ACC112 (cell line): ENCODE measurements around the gene MACROD2.

Experiments used
- H2AFZ ChIP-seq: fragments of 200-600 bp; sonication (generic); one replicate; pipeline ENCODE4 v1.6.0; 2017; ENCODE audit warnings: antibody characterized with exemption, low read length; ENCODE audit not compliant: unreplicated experiment
- H3K27ac ChIP-seq: fragments of 200-600 bp; sonication (generic); 2 replicates; pipeline ENCODE4 v1.5.1; 2014; ENCODE audit warnings: low read depth, mild to moderate bottlenecking, antibody characterized with exemption, low read length, moderate library complexity
- H3K27me3 ChIP-seq: fragments of 200-600 bp; sonication (generic); 2 replicates; pipeline ENCODE4 v1.6.1; 2014; ENCODE audit warnings: mild to moderate bottlenecking, antibody characterized with exemption, low read length, moderate library complexity, mixed read lengths; ENCODE audit not compliant: insufficient read depth
- H3K36me3 ChIP-seq: fragments of 200-600 bp; sonication (generic); 2 replicates; pipeline ENCODE4 v1.6.1; 2016; ENCODE audit warnings: mild to moderate bottlenecking, antibody characterized with exemption, low read length, moderate library complexity, mixed read lengths; ENCODE audit not compliant: insufficient read depth
- H3K4me1 ChIP-seq: fragments of 200-600 bp; sonication (generic); one replicate; pipeline ENCODE4 v1.6.1; 2016; ENCODE audit warnings: low read length, mixed read lengths; ENCODE audit not compliant: insufficient read depth, unreplicated experiment, control insufficient read depth
- H3K4me3 ChIP-seq: fragments of 200-600 bp; sonication (generic); 2 replicates; pipeline ENCODE4 v1.5.1; 2014; ENCODE audit warnings: mild to moderate bottlenecking, low read depth, low read length
- H3K79me2 ChIP-seq: fragments of 200-600 bp; sonication (generic); one replicate; pipeline ENCODE4 v1.6.0; 2016; ENCODE audit warnings: low read length; ENCODE audit not compliant: control insufficient read depth, unreplicated experiment, insufficient read depth

MACROD2 gene

DNA sequence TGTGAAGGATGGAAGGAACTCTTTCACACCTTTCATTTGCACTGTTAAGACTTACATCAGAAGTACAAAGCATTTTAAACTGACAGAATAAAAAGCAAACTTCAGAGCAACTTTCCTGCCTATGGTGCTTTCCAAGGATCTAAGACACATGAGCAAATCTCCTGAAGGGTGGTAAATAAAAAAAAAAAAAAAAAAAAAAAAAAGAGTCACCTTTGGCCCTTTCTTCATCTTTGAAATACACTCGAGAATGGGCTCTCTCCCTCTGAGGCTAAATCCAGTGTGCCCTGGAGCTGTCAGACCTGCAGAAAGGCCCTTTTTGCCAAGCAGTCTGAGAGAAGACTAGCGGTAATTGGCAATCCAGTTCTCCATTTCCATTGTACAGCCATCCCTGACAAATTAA lies 1455.9 kb downstream of the MACROD2 start:
- H3K27me3 ChIP-seq: no peaks in the 10 kb centered on the region
- H3K4me1 ChIP-seq: no peaks in the 10 kb centered on the region
- H3K27ac ChIP-seq: no peak overlapping the region
- H2AFZ ChIP-seq: no peak overlapping the region
- no peak overlapping the region for H3K4me3 ChIP-seq
- no peaks in the 10 kb centered on the region for H3K79me2 ChIP-seq
- no peaks in the 10 kb centered on the region for H3K36me3 ChIP-seq

DNA sequence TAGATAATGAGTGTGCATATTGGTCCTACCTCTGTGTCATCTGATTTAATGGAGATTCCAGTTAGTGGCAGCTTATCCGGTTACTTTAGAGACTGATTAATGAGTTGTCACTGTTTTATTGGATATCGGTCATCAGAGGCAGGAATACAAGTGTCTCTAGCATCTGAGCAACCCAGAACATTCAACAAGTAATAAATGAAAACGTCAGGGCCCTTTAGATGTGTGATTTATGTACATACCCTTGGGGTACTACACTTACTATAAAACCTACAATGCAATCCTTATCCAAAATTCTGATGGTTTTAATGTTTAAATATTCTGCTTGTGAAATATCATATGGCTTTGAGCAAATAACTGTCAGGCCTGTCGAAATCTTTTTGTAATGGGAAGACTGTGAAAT lies 1460.0 kb downstream of the MACROD2 start:
- H2AFZ ChIP-seq: no peak overlapping the region
- H3K4me1 ChIP-seq: no peaks in the 10 kb centered on the region
- H3K4me3 ChIP-seq: no peak overlapping the region
- no peak overlapping the region for H3K27ac ChIP-seq
- H3K27me3 ChIP-seq: no peaks in the 10 kb centered on the region
- H3K36me3 ChIP-seq: no peaks in the 10 kb centered on the region
- H3K79me2 ChIP-seq: no peaks in the 10 kb centered on the region

DNA sequence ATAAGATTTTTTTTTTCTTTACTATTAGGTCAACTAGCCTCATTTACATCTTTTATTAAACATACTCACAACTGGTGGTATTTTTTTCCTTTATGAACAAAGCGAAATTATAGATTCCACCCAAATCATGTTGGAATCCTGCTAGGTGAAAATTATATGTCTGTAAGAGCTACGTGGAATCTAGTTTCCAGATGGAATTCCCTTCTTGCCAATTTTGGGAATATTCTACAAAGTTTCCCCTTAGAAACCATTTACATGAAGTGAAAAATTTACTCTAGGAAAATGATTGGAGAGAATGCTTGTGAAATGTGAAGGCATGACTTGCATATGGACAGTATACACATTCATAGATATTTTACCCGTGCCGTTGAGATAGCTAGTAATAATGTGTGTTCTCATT lies 1466.6 kb downstream of the MACROD2 start:
- Histone ChIP-seq H2AFZ (no peak overlapping the region), H3K27me3 (no peaks in the 10 kb centered on the region), H3K79me2 (no peaks in the 10 kb centered on the region), H3K36me3 (no peaks in the 10 kb centered on the region), H3K4me3 (no peak overlapping the region), H3K4me1 (no peaks in the 10 kb centered on the region), H3K27ac (no peak overlapping the region)

DNA sequence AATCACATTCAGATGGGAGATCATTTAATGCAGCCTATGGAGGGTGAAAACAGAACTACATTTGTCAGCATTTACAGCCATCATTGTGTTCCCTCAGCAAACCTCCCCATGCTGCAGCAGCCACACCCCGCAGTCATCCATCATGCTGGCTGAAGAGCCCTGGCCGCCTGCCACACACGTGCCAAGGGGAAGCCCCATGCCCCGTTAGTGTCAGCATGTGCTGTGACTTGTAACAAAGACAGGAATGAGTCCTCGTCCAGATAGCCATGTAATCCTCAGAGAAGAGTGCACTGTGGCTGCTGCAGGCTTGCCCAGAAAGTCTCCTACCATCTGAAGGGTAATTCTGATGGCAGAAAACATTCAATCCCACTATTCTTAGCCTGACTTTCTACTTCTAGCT lies 1480.2 kb downstream of the MACROD2 start:
- Histone ChIP-seq H3K79me2 (no peaks in the 10 kb centered on the region), H3K27ac (no peak overlapping the region; the same call in 1 of the 2 replicates), H2AFZ (no peak overlapping the region), H3K27me3 (no peaks in the 10 kb centered on the region), H3K4me3 (peak overlapping the region; percentile 39), H3K36me3 (no peaks in the 10 kb centered on the region), H3K4me1 (no peaks in the 10 kb centered on the region)

DNA sequence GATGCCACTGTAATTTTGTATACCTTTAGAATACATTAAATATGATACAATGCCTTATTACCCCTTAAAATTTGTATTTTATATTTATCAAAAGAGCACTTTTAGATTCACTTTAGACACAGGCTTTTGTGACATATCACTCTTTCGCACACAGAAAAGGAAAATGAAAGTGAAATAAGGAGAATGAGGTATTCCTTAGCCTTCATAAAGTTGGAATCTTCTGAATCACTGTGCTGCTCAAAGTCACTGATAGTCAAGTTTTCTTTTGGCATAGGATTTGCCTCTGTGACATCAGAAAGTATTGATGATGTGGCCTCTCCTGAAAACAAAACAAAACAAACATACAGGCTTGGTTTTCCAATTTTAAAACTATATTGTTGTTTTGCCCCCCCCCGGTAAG lies 1480.9 kb downstream of the MACROD2 start:
- Histone ChIP-seq H3K27me3 (no peaks in the 10 kb centered on the region), H3K4me3 (peak overlapping the region; percentile 39), H3K36me3 (no peaks in the 10 kb centered on the region), H2AFZ (peak overlapping the region; percentile 3), H3K79me2 (no peaks in the 10 kb centered on the region), H3K27ac (no peak overlapping the region; the same call in 1 of the 2 replicates), H3K4me1 (no peaks in the 10 kb centered on the region)

DNA sequence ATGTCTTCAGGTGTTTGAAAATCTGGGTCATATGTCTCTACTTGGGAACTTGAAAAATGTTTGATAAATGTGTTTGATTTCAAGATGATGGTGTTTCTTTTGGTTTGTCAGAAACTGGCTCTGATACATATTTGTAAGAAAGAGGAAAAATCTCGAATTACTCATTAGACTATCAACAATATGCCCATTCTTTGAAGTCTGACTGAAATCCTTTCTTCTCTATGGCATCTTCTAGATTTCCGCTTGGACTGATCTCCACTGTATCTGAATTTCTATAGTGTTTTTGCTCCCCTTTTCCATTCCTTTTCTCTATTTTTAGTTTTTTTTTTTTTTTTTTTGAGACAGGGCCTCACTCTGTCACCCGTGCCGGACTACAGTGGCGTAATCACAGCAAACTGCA lies 1481.5 kb downstream of the MACROD2 start:
- no peaks in the 10 kb centered on the region for H3K27me3 ChIP-seq
- H3K4me1 ChIP-seq: no peaks in the 10 kb centered on the region
- no peak overlapping the region for H3K27ac ChIP-seq
- no peak overlapping the region for H3K4me3 ChIP-seq
- H2AFZ ChIP-seq: no peak overlapping the region
- no peaks in the 10 kb centered on the region for H3K79me2 ChIP-seq
- H3K36me3 ChIP-seq: no peaks in the 10 kb centered on the region

DNA sequence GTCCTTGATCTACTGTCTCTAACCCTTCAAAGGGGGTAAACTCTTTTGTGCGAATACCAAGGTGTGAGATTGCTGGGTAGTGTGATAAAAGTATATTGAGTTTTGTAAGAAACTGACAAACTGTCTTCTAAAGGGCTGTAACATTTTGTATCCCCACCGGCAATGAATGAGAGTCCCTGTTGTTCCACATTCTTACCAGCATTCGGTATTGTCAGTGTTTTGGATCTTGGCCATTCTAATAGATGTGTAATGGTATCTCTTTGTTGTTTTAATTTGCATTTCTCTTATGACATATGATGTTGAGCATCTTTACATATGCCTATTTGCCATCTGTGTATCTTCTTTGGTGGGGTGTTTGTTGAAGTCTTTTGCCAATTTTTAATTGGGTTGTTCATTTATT lies 1487.2 kb downstream of the MACROD2 start:
- H3K27ac ChIP-seq: no peak overlapping the region
- no peaks in the 10 kb centered on the region for H3K79me2 ChIP-seq
- no peak overlapping the region for H2AFZ ChIP-seq
- H3K36me3 ChIP-seq: no peaks in the 10 kb centered on the region
- no peaks in the 10 kb centered on the region for H3K27me3 ChIP-seq
- no peak overlapping the region for H3K4me3 ChIP-seq
- H3K4me1 ChIP-seq: no peaks in the 10 kb centered on the region

DNA sequence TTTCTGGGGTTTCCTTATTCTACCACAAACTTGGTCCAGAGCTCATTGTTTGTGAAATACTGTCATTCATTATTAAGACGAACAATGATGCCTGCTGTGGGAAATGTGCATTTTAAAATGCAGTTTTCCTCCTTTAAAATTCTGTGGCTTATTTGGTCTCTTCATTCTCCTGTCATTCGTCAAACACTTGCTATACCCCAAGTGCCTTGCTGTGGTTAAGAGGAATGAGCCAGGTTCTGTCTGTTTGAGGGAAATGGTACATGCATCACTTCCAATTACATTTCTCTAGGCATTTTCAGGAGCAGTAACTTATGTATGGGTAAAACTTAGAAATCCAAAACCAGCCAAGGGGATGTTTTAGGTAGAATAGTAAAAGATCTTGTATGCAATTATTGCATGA lies 1490.2 kb downstream of the MACROD2 start:
- Histone ChIP-seq H3K27me3 (no peaks in the 10 kb centered on the region), H3K4me1 (no peaks in the 10 kb centered on the region), H3K36me3 (no peaks in the 10 kb centered on the region), H2AFZ (no peak overlapping the region), H3K79me2 (no peaks in the 10 kb centered on the region), H3K4me3 (no peak overlapping the region), H3K27ac (no peak overlapping the region)

DNA sequence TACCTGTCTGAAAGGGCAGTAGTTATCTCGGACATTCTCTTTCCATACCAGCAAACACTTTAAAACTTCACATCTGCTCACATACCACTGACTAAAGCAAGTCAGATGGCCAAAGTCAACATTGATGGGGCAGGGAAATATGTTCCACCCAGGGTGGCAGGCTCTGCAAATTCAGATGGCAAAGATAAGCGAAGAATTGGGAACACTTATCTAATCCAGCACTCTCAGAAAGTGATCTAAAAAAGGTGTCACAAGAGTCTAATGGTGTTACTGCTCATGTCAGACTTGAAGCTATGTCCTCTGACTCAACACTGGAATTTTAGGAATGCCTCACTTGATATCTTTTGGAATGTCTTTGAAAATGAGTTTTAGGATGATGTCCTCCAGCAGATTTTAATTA lies 1491.7 kb downstream of the MACROD2 start:
- Histone ChIP-seq H3K4me1 (no peaks in the 10 kb centered on the region), H2AFZ (no peak overlapping the region), H3K79me2 (no peaks in the 10 kb centered on the region), H3K4me3 (no peak overlapping the region), H3K36me3 (no peaks in the 10 kb centered on the region), H3K27ac (no peak overlapping the region), H3K27me3 (no peaks in the 10 kb centered on the region)

DNA sequence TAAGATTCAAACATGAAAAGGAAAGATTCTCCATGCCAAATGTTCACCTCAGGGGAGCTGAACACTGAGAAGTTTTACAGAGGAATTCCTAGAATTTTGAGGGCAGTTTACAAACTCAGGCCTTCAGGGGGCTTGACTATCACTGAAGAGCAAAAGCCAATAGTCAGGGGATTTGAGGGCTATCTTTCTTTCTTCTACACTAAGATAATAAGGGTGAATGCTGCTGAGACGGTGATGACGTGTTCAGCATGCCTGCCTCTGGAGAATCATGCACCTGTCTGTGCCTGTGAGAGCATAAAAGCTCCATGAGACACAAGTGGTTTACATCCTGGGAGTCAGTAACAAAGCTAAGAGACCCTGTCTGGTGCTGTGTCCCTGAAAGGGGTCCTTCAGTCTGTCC lies 1492.4 kb downstream of the MACROD2 start:
- Histone ChIP-seq H3K4me3 (no peak overlapping the region), H3K79me2 (no peaks in the 10 kb centered on the region), H2AFZ (no peak overlapping the region), H3K4me1 (no peaks in the 10 kb centered on the region), H3K27me3 (no peaks in the 10 kb centered on the region), H3K36me3 (no peaks in the 10 kb centered on the region), H3K27ac (no peak overlapping the region)

DNA sequence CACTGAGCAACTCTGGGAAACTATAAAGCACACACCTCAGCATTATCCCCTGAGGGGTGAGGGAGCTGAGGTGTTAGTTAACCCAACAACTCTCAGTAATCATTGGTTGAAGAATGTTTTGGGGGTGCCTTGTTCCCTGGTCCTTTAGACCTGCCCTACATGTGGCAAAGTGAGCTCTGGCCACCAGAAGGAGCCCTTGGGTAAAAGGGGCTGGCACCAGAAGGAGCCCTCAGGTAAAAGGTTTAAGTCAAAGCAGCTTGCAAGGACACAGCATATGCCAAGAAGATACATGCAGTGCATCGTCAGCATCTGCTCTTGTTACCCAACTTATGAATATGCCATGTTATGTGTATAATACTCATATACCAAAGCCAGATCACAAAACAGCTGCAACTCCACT lies 1496.3 kb downstream of the MACROD2 start:
- Histone ChIP-seq H2AFZ (no peak overlapping the region), H3K27ac (no peak overlapping the region), H3K79me2 (no peaks in the 10 kb centered on the region), H3K36me3 (no peaks in the 10 kb centered on the region), H3K27me3 (no peaks in the 10 kb centered on the region), H3K4me3 (no peak overlapping the region), H3K4me1 (no peaks in the 10 kb centered on the region)

DNA sequence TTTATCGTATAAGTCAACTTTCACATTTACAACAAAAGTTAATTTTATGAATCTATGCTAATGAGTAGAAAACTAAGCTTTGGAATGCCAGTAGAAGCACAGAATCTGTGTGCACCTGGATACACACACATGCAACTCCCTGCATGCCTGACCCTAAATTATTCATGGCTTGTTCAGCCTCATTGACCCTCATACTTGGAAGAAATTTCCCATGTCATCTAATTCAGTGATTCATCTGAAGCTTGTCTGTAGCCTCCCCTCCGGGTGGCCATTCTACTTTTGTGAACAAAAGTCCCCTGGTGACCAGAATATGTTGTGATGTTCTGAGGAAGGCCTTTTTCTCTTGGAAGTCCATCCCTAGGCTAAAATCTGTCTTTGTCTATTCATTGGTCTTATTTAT lies 1499.5 kb downstream of the MACROD2 start:
- H3K27ac ChIP-seq: no peak overlapping the region
- H3K4me3 ChIP-seq: no peak overlapping the region
- no peaks in the 10 kb centered on the region for H3K4me1 ChIP-seq
- no peaks in the 10 kb centered on the region for H3K79me2 ChIP-seq
- no peak overlapping the region for H2AFZ ChIP-seq
- H3K36me3 ChIP-seq: no peaks in the 10 kb centered on the region
- no peaks in the 10 kb centered on the region for H3K27me3 ChIP-seq
